Neuronal stem cell (in vitro differentiated cells): ENCODE data around the gene NDUFC1.

Source experiments
- DNase-seq: peaks from one replicate; pipeline ENCODE4 v3.0.0-alpha.2; 2013; ENCODE audit warnings: low spot score
- H2AFZ ChIP-seq: one replicate; pipeline ENCODE4 v1.6.1; 2013; ENCODE audit warnings: mild to moderate bottlenecking, low read length, inconsistent platforms
- H2AK5ac ChIP-seq: 2 replicates; pipeline ENCODE4 v1.6.1; 2013; ENCODE audit warnings: low read depth, mild to moderate bottlenecking, inconsistent platforms, low read length, moderate library complexity, mixed read lengths
- H2BK120ac ChIP-seq: 2 replicates; pipeline ENCODE4 v1.6.1; 2013; ENCODE audit warnings: low read depth, mild to moderate bottlenecking, inconsistent platforms, low read length, moderate library complexity, mixed read lengths
- H2BK12ac ChIP-seq: one replicate; pipeline ENCODE4 v1.6.1; 2013; ENCODE audit warnings: low read length, inconsistent platforms
- H2BK15ac ChIP-seq: 2 replicates; pipeline ENCODE4 v1.6.1; 2013; ENCODE audit warnings: mild to moderate bottlenecking, low read length, inconsistent platforms, mixed read lengths
- H2BK5ac ChIP-seq: one replicate; pipeline ENCODE4 v1.6.1; 2013; ENCODE audit warnings: inconsistent platforms, mild to moderate bottlenecking, low read length, moderate library complexity
- H3K14ac ChIP-seq: one replicate; pipeline ENCODE4 v1.6.1; 2013; ENCODE audit warnings: low read length, inconsistent platforms
- H3K18ac ChIP-seq: 2 replicates; pipeline ENCODE4 v1.6.1; 2013; ENCODE audit warnings: low read length, inconsistent platforms
- H3K23ac ChIP-seq: 2 replicates; pipeline ENCODE4 v1.6.1; 2013; ENCODE audit warnings: low read depth, mild to moderate bottlenecking, mixed read lengths, low read length, inconsistent platforms; ENCODE audit not compliant: poor library complexity
- H3K27ac ChIP-seq: replicated peaks from 3 replicates; pipeline ENCODE4 v1.5.1; 2013; ENCODE audit warnings: low read length, inconsistent platforms
- H3K27me3 ChIP-seq, 3 experiments: 2 replicates each; pipeline ENCODE4 v1.6.1; 2013; ENCODE audit warnings: low read length in 3 of 3, mild to moderate bottlenecking in 2 of 3, inconsistent platforms in 1 of 3, low read depth in 1 of 3, mixed read lengths in 1 of 3, moderate library complexity in 1 of 3; ENCODE audit not compliant: control insufficient read depth in 3 of 3, insufficient read depth in 3 of 3
- H3K36me3 ChIP-seq, 2 donors: replicated peaks in 1 of 2; 2 replicates each; pipeline ENCODE4 v1.6.1; 2013; ENCODE audit warnings: low read length in 2 of 2; ENCODE audit not compliant: control insufficient read depth in 2 of 2, insufficient read depth in 2 of 2
- H3K4ac ChIP-seq: 2 replicates; pipeline ENCODE4 v1.6.1; 2013; ENCODE audit warnings: inconsistent platforms, mild to moderate bottlenecking, low read length, moderate library complexity
- H3K4me1 ChIP-seq, 2 donors: 1 replicate in 1 of 2; 2 replicates in 1 of 2; pipeline ENCODE4 v1.6.1; 2013; ENCODE audit warnings: low read length in 2 of 2, low read depth in 1 of 2; ENCODE audit not compliant: control insufficient read depth in 2 of 2, insufficient read depth in 1 of 2
- H3K4me2 ChIP-seq: one replicate; pipeline ENCODE4 v1.6.1; 2013; ENCODE audit warnings: mild to moderate bottlenecking, low read length, inconsistent platforms; ENCODE audit not compliant: insufficient read depth, poor library complexity, severe bottlenecking
- H3K4me3 ChIP-seq, 2 donors: 2 replicates each; pipeline ENCODE4 v1.5.1; 2013; ENCODE audit warnings: low read length in 2 of 2, mild to moderate bottlenecking in 2 of 2, inconsistent platforms in 1 of 2, moderate library complexity in 1 of 2
- H3K79me1 ChIP-seq: one replicate; pipeline ENCODE4 v1.6.1; 2013; ENCODE audit warnings: low read depth, mild to moderate bottlenecking, inconsistent platforms, low read length, moderate library complexity
- H3K9ac ChIP-seq: one replicate; pipeline ENCODE4 v1.6.1; 2013; ENCODE audit warnings: mild to moderate bottlenecking, low read depth, low read length, inconsistent platforms; ENCODE audit not compliant: poor library complexity
- H3K9me3 ChIP-seq, 2 donors: replicated peaks in 1 of 2; 2 replicates each; pipeline versions ENCODE3 to v1.6.1; 2013; ENCODE audit warnings: low read length in 2 of 2, mild to moderate bottlenecking in 2 of 2, inconsistent platforms in 1 of 2, low read depth in 1 of 2, mixed read lengths in 1 of 2, moderate library complexity in 1 of 2; ENCODE audit not compliant: control insufficient read depth in 2 of 2, insufficient read depth in 1 of 2
- H4K8ac ChIP-seq: one replicate; pipeline ENCODE4 v1.6.1; 2013; ENCODE audit warnings: low read depth, mild to moderate bottlenecking, inconsistent platforms, low read length, moderate library complexity
- H4K91ac ChIP-seq: one replicate; pipeline ENCODE4 v1.6.1; 2013; ENCODE audit warnings: low read length, low read depth, mild to moderate bottlenecking, inconsistent platforms; ENCODE audit not compliant: poor library complexity
- WGBS, 2 donors: extraction: QIAGEN DNeasy Blood & Tissue Kit; methylation state at CpG; one replicate each; pipeline ENCODE4 v1.1.7; 2013; ENCODE audit warnings: missing lambda C conversion rate in 2 of 2, mixed read lengths in 1 of 2; ENCODE audit not compliant: insufficient read length in 2 of 2, insufficient replicate concordance in 1 of 2; ENCODE audit errors: extremely low coverage in 2 of 2; 5-methylcytosine and 5-hydroxymethylcytosine counted together

The NDUFC1 gene

GRCh38 chr4:139278912-139279759 is 23.1 kb downstream of the NDUFC1 start:
- Histone ChIP-seq H4K91ac (no peak overlapping the region), H3K4me3 (peak overlapping the region; percentile 38 to 75), H3K9ac (no peak overlapping the region), H2BK120ac (no peak overlapping the region), H3K4me2 (peak overlapping the region; percentile 97), H2BK12ac (no peak overlapping the region), H3K4me1 (peaks cover 0 to 2% of the 10 kb centered on the region in 2 donors), H3K23ac (peak overlapping the region; percentile 14), H3K4ac (no peak overlapping the region), H3K9me3 (no peaks in the 10 kb centered on the region), H2AFZ (peak overlapping the region; percentile 87), H2BK15ac (no peak overlapping the region), H4K8ac (no peak overlapping the region), H3K27ac (no peak overlapping the region), H3K18ac (peak overlapping the region; percentile 22), H3K36me3 (no peaks in the 10 kb centered on the region), H3K14ac (no peak overlapping the region), H2BK5ac (no peak overlapping the region), H3K79me1 (no peaks in the 10 kb centered on the region), H3K27me3 (peaks cover 2 to 18% (median 17%) of the 10 kb centered on the region in 3 experiments), H2AK5ac (no peak overlapping the region)
- no peak for DNase-seq
- no CpG with 5 or more reads among the region's 40 CpGs for WGBS, 2 donors

GRCh38 chr4:139278485-139278884 is 23.8 kb downstream of the NDUFC1 start:
- Histone ChIP-seq H3K18ac (no peak overlapping the region), H3K4ac (no peak overlapping the region), H3K27me3 (peaks cover 2 to 18% (median 17%) of the 10 kb centered on the region in 3 experiments), H3K9ac (no peak overlapping the region), H2AK5ac (no peak overlapping the region), H3K79me1 (no peaks in the 10 kb centered on the region), H2BK12ac (no peak overlapping the region), H3K4me3 (no peak overlapping the region), H3K4me2 (no peak overlapping the region), H2BK15ac (no peak overlapping the region), H2BK120ac (no peak overlapping the region), H3K36me3 (no peaks in the 10 kb centered on the region), H4K8ac (no peak overlapping the region), H3K23ac (no peak overlapping the region), H2AFZ (no peak overlapping the region), H3K9me3 (no peaks in the 10 kb centered on the region), H3K14ac (no peak overlapping the region), H4K91ac (no peak overlapping the region), H2BK5ac (no peak overlapping the region), H3K4me1 (peaks cover 0 to 2% of the 10 kb centered on the region in 2 donors), H3K27ac (no peak overlapping the region)
- no peak for DNase-seq
- no CpG with 5 or more reads among the region's 16 CpGs for WGBS, 2 donors

GRCh38 chr4:139275281-139275735 is 27.0 kb downstream of the NDUFC1 start:
- H3K23ac ChIP-seq: no peak overlapping the region
- no peak overlapping the region for H4K8ac ChIP-seq
- no peak overlapping the region for H3K4me3 ChIP-seq
- no peak overlapping the region for H2BK15ac ChIP-seq
- no peaks in the 10 kb centered on the region for H3K36me3 ChIP-seq
- H3K27me3 ChIP-seq: peaks cover 2 to 18% (median 17%) of the 10 kb centered on the region in 3 experiments
- H2BK12ac ChIP-seq: no peak overlapping the region
- no peaks in the 10 kb centered on the region for H3K79me1 ChIP-seq
- H3K4me2 ChIP-seq: no peak overlapping the region
- peaks cover 0 to 2% of the 10 kb centered on the region in 2 donors for H3K4me1 ChIP-seq
- no peak overlapping the region for H2AK5ac ChIP-seq
- no peak overlapping the region for H2AFZ ChIP-seq
- no peak overlapping the region for H3K4ac ChIP-seq
- H3K9ac ChIP-seq: no peak overlapping the region
- H2BK120ac ChIP-seq: no peak overlapping the region
- DNase-seq: no peak
- H4K91ac ChIP-seq: no peak overlapping the region
- no peaks in the 10 kb centered on the region for H3K9me3 ChIP-seq
- H3K18ac ChIP-seq: no peak overlapping the region
- no peak overlapping the region for H3K14ac ChIP-seq
- H2BK5ac ChIP-seq: no peak overlapping the region
- no peak overlapping the region for H3K27ac ChIP-seq
- WGBS, 2 donors: no CpG with 5 or more reads among the region's 4 CpGs

GRCh38 chr4:139274790-139275189 is 27.5 kb downstream of the NDUFC1 start:
- peaks cover 0 to 2% of the 10 kb centered on the region in 2 donors for H3K4me1 ChIP-seq
- no peaks in the 10 kb centered on the region for H3K79me1 ChIP-seq
- H3K4me2 ChIP-seq: no peak overlapping the region
- no peak overlapping the region for H3K18ac ChIP-seq
- H3K23ac ChIP-seq: no peak overlapping the region
- H2BK5ac ChIP-seq: no peak overlapping the region
- no CpG with 5 or more reads among the region's 1 CpG for WGBS, 2 donors
- no peak overlapping the region for H3K4ac ChIP-seq
- peaks cover 2 to 15% (median 15%) of the 10 kb centered on the region in 3 experiments for H3K27me3 ChIP-seq
- H3K27ac ChIP-seq: no peak overlapping the region
- no peak overlapping the region for H2AK5ac ChIP-seq
- no peak overlapping the region for H3K9ac ChIP-seq
- no peak overlapping the region for H4K8ac ChIP-seq
- H3K9me3 ChIP-seq: no peaks in the 10 kb centered on the region
- H3K14ac ChIP-seq: no peak overlapping the region
- no peak overlapping the region for H4K91ac ChIP-seq
- no peak overlapping the region for H3K4me3 ChIP-seq
- H2BK12ac ChIP-seq: no peak overlapping the region
- no peak overlapping the region for H2BK15ac ChIP-seq
- no peak overlapping the region for H2AFZ ChIP-seq
- H3K36me3 ChIP-seq: no peaks in the 10 kb centered on the region
- H2BK120ac ChIP-seq: no peak overlapping the region
- no peak for DNase-seq
